AML-193 (cell line): ENCODE data around the gene ETV5.
"Not testable (repeated sequence)": the region's sequence is repeated elsewhere in the genome, so short reads cannot be mapped to it uniquely, and the experiment has no call there.

ENCODE experiments used
- DNase-seq, 2 experiments: peaks; one replicate each; lab custom pipeline; 2025; lab: John Stamatoyannopoulos, UW

Gene ETV5

DNA sequence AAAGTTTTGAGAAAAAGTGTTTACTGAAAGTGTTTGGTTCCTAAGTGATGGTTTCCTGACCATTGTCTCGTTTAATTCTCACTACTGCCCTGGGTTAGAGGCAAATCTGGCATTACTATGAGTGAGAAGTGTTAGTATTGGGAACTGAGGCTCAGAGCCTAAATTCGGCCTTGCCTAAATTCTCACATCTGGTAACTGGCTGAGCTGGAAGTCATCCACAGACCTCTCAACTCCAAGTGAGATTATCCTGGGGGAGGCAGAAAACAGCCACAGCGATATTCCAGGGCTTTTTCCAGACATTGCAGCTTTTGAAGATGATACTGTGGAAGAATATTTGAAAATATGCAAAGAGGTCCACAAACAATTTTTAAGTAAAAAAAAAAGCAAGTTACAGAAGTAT is 86.0 kb downstream of the ETV5 start:
- DNase-seq, result no peak

DNA sequence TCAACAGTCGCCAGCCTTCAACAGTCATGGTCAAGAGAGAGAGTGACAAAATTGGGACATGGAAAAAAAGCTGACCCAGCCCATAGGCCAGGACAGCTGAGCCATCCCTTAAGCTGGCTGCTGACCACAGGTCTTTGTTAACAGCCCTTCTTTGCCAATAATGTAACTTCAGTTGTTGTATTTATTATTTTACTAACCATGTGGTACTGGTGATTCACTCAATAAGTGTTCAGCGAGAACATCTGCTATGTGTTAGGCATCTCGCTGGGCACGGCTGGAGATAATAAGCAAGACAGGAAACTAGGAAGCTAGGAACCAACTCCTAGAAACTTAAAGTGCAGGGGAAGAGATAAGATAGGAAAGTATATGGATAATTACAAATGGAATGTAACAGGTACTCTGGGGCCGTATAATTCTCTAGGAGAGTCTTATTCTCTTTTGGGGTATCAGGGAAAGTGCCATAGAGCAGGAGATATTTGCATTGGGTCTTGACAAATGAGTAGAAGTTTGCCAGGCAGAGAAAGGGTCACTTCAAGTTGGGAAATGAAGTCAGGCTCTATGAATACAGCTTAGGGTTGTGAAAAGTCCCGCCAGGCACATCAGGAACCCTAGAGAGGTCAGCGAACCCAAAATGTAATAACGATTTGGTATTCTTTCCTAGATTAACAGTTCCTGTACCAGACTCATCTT is 87.1 kb downstream of the ETV5 start:
- DNase-seq, result no peak

- DNase-seq, result not testable (repeated sequence)
These were observed 87.6 kb downstream of the ETV5 start for GRCh38 chr3:186021250-186021649.

GRCh38 chr3:186019288-186019687 is 89.6 kb downstream of the ETV5 start:
- DNase-seq, result not testable (repeated sequence)

- no peak for DNase-seq
These were observed 94.0 kb downstream of the ETV5 start for GRCh38 chr3:186014866-186015265.

GRCh38 chr3:186013312-186013711 is 95.6 kb downstream of the ETV5 start:
- no peak for DNase-seq

DNA sequence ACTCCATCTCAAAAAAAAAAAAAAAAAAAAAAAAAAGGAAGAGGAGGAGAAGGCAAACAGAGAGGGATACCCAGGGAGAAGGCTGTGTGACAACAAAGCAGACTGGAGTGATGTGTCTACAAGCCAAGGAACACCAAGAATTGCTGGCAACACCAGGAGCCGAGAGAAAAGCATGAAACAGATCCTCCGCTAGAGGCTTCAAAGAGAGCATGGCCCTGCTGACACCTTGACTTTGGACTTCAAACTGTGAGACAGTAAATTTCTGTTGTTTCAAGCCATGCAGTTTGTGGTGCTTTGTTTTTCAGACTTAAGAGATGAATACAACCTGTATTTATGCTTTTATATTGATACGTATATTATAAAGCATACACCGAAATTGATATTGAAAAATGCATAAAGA is 96.8 kb downstream of the ETV5 start:
- DNase-seq, result no peak

- DNase-seq, result no peak
These were observed 104.2 kb downstream of the ETV5 start for GRCh38 chr3:186004671-186005070.

GRCh38 chr3:186004209-186004608 is 104.7 kb downstream of the ETV5 start:
- no peak for DNase-seq

- no peak for DNase-seq
These were observed 105.3 kb downstream of the ETV5 start for GRCh38 chr3:186003610-186004009.

- DNase-seq, result peak; percentile 48 to 49
These were observed 105.9 kb downstream of the ETV5 start for GRCh38 chr3:186002884-186003472.

DNA sequence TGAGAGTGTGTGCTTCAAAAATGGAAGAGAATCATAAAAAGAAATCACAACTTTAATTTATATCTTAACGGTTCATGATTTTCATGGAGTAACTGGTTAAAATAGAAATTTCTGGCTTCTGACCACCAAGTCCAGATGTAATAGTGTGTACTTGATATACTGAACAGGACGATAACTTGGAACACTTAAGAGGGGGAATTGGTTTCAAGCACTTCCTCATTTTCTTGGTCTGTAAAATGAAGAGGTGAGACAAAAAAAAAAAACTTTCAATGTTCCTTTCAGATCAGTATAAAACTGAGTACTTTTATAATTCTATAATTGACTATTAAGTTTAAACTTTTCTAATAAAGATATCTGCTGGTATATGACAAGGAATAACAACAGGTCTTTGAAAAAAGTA is 107.0 kb downstream of the ETV5 start:
- DNase-seq, result no peak

- DNase-seq, result no peak
These were observed 109.7 kb downstream of the ETV5 start for GRCh38 chr3:185999221-185999620.

DNA sequence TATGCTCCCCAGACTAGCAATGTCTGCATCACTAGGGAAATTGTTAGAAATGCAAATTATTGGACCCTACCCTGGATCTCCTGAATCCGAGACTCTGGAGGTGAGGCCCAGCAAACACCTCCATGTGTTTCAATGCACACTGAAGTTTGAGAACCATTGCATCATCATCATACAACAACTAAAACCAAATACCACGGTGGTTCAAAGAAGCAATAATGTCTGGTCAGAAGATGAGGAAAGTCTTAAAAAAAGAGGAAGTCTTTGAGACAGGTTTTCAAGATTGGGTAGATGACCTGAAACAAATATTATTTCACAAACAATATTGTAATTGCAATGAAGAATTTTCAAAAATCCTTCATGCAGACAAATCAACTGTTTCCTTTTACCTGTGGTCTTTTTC is 110.8 kb downstream of the ETV5 start:
- DNase-seq, result peak; percentile 71 to 85

GRCh38 chr3:185997130-185997529 is 111.8 kb downstream of the ETV5 start:
- DNase-seq, result no peak
